Stimulated activated CD8-positive, alpha-beta memory T cell treated with anti-CD3 and anti-CD28 coated beads, Interleukin-4, amount 100 ng/mL, for 48 hours (primary cell): ENCODE measurements around the gene NAALADL2.

Experiments
- DNase-seq: peaks from one replicate; pipeline ENCODE4 v3.0.0-alpha.2; 2020

NAALADL2 gene

DNA sequence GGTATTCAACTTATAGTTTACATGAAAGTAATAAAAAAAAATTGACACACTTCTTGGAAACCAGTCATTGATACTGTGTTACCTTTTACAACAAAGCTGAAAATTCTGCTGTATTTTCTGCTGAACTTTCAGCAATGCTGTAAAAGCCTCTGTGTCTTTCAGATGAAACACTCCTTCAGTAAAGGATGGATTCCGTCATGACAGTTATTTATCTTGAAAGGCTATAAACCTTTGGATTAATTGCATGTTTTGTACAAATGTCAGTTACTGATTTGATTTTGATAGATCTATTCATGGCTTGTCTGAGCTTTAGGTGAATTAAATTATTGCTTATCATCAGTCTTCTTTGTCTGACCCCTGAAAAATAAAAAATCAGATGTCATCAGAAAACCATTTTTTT, 355.1 kb downstream of the NAALADL2 start:
- DNase-seq = no peak

DNA sequence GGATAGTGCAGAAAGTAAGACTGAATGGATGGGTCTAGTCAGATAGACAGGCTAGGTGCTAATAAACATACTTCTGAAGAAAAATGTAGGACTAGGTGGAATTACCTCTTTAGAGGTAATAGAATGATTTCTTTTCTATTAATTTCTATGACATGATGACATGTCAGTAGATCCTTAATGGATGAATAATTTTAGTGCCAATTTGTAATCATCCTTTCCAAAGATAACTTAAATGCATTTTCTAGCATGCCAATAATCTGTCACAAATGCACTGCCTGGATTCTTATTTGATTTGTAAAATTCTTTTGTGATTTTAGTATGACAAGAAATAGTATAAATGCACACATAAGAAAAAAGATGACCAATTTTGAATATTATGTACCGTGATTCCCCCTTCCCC, 356.7 kb downstream of the NAALADL2 start:
- no peak for DNase-seq

DNA sequence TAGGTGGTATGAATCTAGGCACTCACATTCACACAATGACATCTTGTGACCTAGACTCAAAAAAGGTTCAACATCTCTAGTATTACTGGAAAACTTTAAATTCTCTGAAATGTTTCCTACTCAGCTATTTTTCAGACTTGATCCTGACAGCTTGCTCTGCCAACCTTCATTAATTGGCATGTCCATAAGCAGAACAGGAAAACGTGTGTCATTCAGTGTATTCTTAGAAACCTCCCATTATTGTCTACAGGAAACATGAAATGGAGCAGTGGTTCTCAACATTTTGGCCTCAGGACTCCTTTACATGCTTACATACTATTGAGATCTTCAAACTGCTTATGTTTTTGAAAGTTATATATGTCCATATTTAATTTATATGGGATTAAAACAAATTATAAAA, 363.2 kb downstream of the NAALADL2 start:
- no peak for DNase-seq

DNA sequence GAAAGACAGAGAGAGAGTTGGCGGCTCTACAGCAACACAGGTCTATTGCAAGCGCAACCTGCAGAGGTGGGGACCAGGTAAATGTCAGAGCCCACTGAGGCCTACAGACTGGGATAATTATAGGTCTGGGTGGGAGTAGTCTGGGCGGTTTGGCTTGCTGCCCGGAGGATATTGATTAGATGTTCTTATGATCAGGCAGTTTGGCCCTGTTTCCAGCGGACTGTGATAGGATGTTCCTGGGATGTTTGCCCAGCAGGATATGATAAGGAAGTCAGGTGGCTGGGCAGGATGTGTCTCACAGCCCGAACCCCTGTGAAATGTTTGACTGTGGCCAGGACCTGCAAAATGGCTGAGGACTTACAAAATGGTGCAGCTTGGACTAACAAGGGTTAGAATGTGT, 364.9 kb downstream of the NAALADL2 start:
- no peak for DNase-seq

DNA sequence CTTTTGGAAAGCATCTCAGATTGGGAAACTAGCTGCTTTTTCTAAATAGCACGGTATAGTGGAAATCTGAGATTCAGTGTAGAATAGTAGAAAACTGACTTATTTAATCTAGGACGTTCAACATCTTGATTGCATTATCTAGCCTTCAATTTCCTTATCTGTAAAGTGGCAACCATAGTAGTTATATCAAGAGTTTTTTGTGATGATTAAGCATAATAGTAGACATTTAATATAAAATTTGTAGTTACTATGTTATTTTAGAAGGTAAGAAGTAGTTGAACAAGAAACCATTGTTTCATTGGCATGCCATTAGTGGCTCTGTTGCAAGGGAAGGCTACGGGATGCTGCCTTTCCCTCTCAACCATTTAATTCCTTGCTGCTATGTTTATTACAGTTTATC, 367.3 kb downstream of the NAALADL2 start:
- DNase-seq = no peak

DNA sequence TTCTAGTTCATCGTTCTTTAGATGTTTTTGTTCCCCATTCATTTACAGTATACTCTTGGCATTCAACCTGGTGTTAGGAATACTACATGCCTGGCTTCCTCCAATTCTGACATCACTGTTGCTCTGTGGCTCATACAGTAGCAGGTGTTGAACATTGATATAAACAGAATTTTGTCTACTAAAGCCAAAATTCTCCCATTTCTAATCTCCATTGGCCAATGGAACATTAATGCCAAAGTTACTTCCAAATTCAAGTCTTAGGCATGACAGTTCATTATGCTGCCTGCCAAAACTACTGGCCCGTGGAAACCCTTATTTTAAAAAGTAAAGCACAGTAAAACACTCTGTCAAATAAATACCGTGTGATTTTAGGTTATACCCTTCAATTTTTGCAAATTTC, 368.0 kb downstream of the NAALADL2 start:
- no peak for DNase-seq

DNA sequence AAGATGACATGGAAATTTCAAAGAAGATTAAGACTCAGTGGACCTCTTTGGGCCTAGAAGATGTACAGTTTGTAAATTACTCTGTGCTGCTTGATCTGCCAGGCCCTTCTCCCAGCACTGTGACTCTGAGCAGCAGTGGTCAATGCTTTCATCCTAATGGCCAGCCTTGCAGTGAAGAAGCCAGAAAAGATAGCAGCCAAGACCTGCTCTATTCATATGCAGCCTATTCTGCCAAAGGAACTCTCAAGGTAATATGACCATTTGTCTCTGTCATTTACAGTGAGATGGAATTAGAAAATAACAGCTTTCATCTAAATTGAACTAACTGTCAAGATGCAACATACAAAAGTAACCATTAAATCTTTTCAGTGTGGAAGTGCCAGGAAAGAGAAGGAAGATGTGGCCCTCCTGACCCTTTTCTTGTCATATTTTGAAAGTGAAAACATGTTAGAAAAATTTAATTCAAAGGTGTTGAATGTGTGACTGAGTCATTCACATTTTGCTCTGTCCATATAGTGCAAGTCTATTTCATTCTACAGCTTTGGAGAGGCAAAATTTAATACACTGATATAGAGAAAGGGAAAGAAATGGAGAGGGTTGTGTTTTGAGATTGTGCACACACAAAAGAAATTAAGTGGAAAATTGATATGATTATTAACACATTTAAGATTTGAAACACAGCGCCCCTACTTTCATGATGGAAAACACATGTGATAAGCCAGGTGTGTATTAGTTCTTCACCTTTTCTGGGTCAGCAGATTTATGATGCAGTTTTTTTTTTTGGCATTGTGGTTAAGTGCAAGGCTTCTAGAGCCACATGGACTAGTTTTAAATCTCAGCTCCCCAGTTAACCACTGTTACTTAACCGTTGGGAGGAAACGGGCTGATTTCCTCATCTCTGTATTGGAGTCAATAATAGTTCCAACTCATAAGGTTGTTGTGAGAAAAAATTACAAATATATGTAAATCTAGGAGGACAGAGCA, 375.1 kb downstream of the NAALADL2 start:
- DNase-seq = no peak

DNA sequence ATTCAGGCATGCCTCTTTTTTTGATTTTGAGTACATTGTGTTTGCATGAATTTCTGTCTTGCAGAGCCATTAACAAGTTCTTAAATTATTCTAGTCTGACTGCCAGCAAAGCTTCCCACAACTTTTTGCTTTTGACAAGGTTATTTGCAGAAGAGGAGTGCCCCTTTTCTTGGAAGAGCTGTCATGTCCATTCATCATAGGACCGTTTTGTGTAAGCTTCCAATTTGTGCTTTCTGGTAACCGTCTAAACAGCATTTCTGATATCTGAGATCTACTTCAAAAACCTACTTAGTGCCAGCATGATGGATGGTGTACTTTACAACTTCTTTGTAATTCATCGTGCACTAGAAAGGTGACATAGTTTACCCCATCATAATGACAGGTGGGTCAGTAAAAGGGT, 379.7 kb downstream of the NAALADL2 start:
- no peak for DNase-seq

DNA sequence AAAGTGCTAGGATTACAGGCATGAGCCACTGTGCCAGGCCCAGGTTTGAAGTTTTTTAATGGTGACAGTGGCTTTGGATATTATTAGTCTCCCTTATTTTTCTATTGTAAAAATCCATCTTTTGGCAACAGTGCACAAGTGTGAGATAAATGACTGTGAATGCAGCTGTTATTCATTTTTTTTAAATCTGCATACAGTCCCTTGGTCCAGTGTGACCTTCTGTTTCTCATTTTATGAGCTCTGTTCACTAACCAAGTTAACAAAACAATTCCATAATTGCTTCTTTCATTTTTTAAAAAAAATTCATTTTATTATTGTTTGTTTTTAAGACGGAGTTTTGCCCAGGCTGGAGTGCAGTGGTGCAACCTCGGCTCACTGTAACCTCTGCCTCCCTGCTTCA, 381.8 kb downstream of the NAALADL2 start:
- no peak for DNase-seq

GRCh38 chr3:175242243-175242642, 383.1 kb downstream of the NAALADL2 start:
- DNase-seq = no peak

- no peak for DNase-seq
These were observed 387.1 kb downstream of the NAALADL2 start for GRCh38 chr3:175246234-175246633.

DNA sequence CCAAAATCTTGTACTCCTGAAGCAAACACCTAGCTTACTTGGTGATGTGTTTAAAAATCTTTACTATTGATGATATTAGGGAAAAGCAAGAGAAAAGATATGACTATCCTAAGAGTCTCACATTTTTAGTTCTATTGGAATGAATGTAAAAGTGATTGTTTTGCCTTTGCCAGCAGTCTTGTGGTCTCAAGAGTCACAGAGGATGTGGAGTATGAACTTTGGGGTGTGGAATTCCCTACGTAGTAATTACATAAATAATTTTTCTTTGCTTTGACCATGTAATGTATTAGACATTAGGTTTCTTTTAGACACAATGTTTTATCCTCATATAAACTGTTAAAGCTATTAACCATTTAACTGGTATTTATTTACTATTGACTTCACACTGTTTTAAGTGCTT, 387.6 kb downstream of the NAALADL2 start:
- DNase-seq = no peak

DNA sequence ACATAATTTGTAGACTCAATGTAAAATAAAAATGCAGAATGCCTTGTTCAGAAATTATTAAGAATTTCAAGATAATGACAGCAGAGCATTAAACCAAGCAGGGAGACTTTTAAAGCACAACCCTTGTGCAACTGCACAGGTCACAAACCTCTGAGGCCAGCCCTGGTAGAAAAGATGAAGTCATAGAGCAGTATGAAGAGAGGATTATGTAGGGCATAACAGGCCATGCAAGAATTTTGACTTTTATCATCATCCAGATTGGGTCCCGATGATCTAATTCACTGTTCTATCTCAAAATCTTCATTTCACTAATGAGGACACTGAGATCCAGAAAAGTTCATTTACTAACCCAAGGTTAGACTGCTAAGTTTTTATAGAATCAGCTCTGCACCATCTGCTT, 388.5 kb downstream of the NAALADL2 start:
- no peak for DNase-seq

DNA sequence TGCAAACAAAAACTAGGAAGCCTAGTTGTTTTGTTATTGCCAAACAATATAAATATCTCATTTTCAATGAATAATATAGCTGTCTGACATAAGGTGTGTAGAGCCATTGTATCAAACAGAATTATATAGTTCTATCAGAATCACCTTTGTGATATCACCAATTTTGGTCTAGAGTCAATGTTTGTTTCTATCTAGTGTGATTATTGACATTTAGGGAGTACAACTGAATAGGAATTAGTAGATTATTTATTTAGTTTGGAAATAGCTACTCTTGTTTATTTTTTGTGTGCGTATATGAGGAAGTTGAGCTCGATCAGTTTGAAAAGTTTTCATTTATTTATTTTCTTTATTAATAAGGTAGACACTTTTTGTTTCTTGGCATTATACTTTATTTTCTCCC, 389.7 kb downstream of the NAALADL2 start:
- DNase-seq = no peak

DNA sequence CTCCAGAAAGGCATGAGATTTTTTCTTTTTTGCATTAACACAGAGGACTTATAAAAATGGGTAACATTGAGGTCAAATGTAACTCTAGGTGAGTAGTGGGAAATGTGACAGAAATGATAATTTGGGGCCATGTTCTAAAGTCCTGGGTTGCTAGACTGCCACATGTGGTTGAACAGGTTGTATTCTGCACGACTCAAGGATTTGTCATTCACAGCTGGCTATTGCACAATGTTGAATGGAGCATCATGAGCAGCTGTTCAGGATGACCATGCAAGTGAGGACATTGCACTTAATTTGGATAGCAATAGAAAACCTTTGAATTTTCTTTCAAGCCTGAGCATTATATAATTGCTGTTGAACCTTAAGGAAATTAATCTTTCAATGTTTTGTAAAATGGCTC, 396.6 kb downstream of the NAALADL2 start:
- DNase-seq = no peak

DNA sequence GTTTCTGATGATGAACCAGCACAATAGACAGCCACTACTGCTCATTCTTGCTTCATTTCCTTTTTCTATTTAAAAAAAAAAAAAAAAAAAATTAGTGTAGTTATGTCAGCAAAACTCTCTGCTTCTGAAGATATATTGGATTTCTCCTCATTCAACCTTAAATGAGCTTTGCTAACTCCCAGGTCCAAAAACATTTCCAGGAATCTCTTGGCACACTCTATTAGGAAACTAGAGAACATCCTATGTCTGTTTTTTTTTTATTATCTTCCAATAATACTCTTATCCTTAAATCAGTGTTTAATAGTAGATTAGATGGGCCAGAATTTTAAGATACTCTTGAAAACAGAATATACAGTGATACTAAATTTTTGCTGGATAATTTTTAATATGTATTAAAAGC, 398.0 kb downstream of the NAALADL2 start:
- no peak for DNase-seq

DNA sequence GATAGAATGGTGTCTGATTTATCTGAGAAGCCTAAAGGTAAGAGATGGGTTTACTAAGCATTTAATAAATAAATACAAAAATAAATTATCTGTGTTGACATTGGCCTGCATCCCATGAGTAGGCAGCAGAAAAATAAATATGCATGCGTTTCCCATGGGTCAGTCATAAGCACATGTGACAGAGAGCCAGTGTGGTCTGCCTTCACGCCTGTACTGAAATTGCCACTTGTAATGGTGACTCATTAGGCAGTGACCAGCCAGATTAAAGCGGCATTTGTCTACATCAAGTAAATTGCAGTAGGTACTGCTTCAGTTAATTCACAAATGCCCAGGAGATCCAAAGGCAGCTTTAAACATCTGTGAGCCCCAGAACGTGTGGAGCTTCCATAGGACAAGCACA, 399.6 kb downstream of the NAALADL2 start:
- no peak for DNase-seq

DNA sequence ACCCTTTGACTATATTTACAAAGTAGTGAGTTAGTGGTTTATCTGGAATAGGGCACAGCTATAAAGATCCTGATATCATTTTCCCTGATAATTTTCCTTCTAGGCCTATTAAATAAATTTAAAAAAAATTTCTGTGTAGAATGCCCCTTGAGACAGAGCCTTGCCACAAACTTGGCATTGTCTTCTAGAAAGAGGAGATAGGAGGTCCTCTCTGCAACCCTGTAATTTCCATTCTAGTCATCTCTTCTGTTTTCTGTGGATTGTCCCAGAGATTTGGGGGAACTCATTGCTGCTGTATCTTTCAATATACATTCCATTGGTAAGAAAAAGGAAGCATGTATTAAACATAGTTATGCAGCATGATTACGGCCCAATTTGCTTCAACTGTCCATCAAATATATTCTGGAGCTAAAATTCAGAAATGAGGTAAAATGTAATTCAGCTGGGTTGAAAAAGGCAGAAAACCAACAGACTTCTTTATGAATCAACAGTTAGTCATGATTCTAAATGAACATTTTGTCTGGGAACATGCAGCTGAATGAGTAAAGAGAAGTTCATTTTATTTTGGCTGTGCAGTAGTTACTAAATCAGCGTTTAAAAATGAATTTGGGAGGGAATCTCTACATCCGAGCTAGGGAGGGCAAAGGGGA, 401.1 kb downstream of the NAALADL2 start:
- no peak for DNase-seq

DNA sequence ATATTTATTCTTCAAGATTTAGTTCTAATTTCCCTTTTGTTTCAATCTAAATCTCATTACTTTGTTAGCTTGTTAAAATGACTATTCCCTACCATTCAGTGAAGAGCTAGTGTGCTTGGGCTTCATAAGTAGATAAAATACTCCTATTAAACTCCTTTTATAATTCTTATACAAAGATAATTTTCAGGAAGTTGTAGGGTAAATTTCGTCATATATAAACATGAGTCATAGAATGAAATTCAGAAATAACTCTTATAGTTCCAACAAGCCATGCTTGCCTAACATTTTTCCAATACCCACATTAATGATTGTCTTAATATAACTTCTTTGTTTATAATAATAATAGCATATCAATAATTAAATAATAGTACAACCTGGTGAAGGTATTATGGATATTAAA, 407.3 kb downstream of the NAALADL2 start:
- no peak for DNase-seq

GRCh38 chr3:175267121-175267531, 408.0 kb downstream of the NAALADL2 start:
- DNase-seq = no peak

DNA sequence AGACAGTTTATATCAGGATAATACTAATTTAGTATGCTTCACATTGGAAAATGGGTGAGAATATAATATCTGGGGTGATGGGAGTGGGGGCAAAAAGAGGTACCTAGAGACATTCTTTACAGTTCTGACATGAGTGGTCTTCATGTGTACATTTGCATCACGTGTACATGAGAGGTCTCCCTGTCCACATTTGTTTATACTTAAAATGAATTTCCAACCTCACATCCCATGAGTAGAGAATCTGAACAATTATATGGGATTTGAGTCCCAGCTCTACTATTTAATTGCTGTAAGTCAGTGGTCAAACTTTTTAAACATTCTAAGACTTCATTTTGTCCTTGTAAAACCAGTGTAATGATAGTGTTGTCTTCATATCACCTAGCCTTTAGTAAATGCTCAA, 408.4 kb downstream of the NAALADL2 start:
- no peak for DNase-seq

- DNase-seq = no peak
These were observed 410.3 kb downstream of the NAALADL2 start for GRCh38 chr3:175269394-175269793.

- DNase-seq = no peak
These were observed 411.2 kb downstream of the NAALADL2 start for GRCh38 chr3:175270198-175270837.

DNA sequence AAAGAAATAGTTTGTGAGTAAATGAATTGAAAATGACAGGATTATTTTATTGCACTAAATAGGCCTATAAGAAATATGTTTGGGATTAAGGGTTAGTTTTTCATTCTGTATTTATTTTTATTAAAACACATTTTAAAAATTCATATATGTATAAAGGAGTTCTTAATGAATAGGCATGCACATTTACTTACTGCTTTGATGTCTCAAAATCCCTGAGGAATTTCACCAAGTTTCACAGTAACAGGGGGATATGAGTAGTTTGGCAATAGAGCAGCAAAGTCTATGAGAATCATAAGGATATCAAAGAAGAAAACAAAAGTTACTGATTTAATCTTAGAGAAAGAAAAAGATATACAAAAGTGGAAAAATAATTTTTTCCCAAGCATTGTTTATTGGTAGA, 411.7 kb downstream of the NAALADL2 start:
- DNase-seq = no peak
